Endothelial cell of umbilical vein (primary cell): ENCODE results near the gene PGAP1.

Source experiments
- CTCF ChIP-seq, 2 donors: IDR thresholded peaks; 1 replicate in 1 of 2; 2 replicates in 1 of 2; pipeline ENCODE4 v1.5.1; 2011; ENCODE audit warnings: low read length in 2 of 2, mild to moderate bottlenecking in 2 of 2, moderate library complexity in 2 of 2, control low read depth in 1 of 2, inconsistent platforms in 1 of 2, low read depth in 1 of 2; ENCODE audit not compliant: insufficient read depth in 1 of 2; ENCODE audit errors: extremely low read depth in 1 of 2
- MAX ChIP-seq: IDR thresholded peaks from 2 replicates; pipeline ENCODE4 v1.6.1; 2011; ENCODE audit not compliant: insufficient read depth, insufficient read length
- POLR2A ChIP-seq: IDR thresholded peaks from 2 replicates; pipeline ENCODE4 v1.6.1; 2012; ENCODE audit warnings: low read depth, mild to moderate bottlenecking, control low read depth, low read length
- POLR2AphosphoS5 ChIP-seq: IDR thresholded peaks from 2 replicates; pipeline ENCODE4 v1.6.1; 2012; ENCODE audit warnings: low read depth, mild to moderate bottlenecking, control low read depth, low read length, moderate library complexity; ENCODE audit not compliant: insufficient read depth

GRCh38 chr2:196967116-196967515 is 40.6 kb upstream of the PGAP1 start:
- TF ChIP-seq CTCF (IDR thresholded peaks at IDR 0.05; ENCODE audit: extremely low read depth in 1 of 2, insufficient read depth in 1 of 2, low read depth in 1 of 2, low read length in 2 of 2), result no peak
- TF ChIP-seq MAX, result no peak
- TF ChIP-seq POLR2AphosphoS5, result no peak
- TF ChIP-seq POLR2A, result no peak
